ENCODE results near the gene NFASC.

- TF ChIP-seq CTCF (IDR thresholded peaks at IDR 0.05) = no peak
- TF ChIP-seq REST (IDR thresholded peaks at IDR 0.05; ENCODE audit: insufficient read depth in 1 of 2, low read depth in 2 of 2, low read length in 1 of 2) = no peak
- TF ChIP-seq POLR2AphosphoS5 (IDR thresholded peaks at IDR 0.05; ENCODE audit: low read depth, low read length) = no peak
- no peak for TF ChIP-seq TCF7L2 (IDR thresholded peaks at IDR 0.05; ENCODE audit: low read depth, low read length)
- no peak for TF ChIP-seq SIN3A (IDR thresholded peaks at IDR 0.05; ENCODE audit: borderline replicate concordance, insufficient read depth, low read depth, low read length)
These were observed 77.1 kb downstream of the NFASC start for GRCh38 chr1:204947747-204948146.
